GM12892 (cell line): ENCODE measurements around the gene ULK3.

ENCODE experiments used
- POLR2AphosphoS5 ChIP-seq: IDR thresholded peaks from 2 replicates; pipeline ENCODE4 v1.6.1; 2011; ENCODE audit warnings: low read depth, low read length, control low read depth
- TAF1 ChIP-seq: IDR thresholded peaks from 2 replicates; pipeline ENCODE4 v1.6.1; 2011; ENCODE audit warnings: low read depth, mild to moderate bottlenecking, control low read depth, low read length, borderline replicate concordance

DNA sequence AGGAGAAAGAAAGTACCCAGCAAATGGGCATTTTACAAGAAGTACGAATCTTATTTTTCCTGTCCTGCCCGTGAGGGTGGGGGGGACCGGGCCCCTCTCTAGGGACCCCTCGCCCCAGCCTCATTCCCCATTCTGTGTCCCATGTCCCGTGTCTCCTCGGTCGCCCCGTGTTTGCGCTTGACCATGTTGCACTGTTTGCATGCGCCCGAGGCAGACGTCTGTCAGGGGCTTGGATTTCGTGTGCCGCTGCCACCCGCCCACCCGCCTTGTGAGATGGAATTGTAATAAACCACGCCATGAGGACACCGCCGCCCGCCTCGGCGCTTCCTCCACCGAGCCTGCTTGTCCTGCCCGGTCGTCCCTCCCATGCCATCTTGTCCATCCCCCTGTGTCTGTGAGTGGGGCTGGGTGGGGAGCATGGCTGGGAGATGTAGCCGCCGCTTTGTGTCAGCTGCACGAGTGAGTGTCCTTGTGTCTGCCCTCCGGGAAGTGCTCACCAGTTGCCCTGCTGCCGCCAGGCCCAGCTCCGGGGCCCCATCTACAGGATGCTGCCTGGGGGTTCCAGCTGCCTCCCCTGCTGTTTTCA is 40.0 kb downstream of the ULK3 start:
- no peak for TF ChIP-seq POLR2AphosphoS5
- no peak for TF ChIP-seq TAF1
